ENCODE results near the gene CDK17. TPM values are rescaled to one million over a fixed set of nuclear protein-coding genes. Genes with fewer than 3 reads are reported as not detected.

Gene CDK17
- polyA plus RNA-seq, 1 of the 3 experiments (the other 2 are of a cell fraction): 11.7 TPM

DNA sequence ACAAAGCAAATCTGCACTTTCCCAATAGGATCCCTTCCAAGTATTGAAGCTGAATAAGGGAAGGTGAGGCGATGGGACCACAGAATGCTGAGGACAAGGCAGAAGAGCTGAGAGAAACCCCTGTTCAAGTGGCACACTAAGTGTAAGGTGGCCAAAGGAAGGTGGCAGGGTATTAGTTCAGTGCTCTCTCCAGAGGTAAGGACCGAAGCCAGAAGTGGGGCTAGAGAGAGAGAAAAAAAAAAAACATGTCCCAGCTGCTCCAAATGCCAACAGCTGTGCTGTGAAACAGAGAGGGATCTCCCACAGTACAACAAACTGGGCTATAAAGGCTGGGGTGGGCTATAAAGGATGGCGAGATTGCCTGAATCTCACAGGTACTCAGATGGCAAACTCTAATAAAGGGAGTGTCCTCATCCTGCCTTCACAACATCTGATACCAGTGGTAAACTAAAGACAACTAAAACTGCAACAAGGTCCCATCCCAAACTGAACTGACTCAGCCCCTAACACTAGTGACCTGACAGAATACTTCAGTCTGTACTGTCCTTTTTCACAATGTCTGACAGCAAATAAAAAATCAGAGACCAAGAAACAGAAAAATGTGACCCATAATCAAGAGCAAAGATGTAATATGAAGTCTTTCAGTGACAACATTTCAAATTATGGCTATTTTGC is 47.9 kb downstream of the CDK17 start:
- Histone ChIP-seq H3K4me2 (no peak overlapping the region), H2AFZ (ENCODE audit: low read depth) (no peak overlapping the region), H3K27ac (ENCODE audit: low read depth in 2 of 2, low read length in 1 of 2) (no peak overlapping the region), H3K9ac (no peak overlapping the region), H3K9me3 (no peaks in the 10 kb centered on the region; the same call in 1 of the 2 replicates), H3K27me3 (ENCODE audit: insufficient read depth) (no peaks in the 10 kb centered on the region), H3F3A (replicated peaks; ENCODE audit: insufficient read depth) (peaks cover 11% of the 10 kb centered on the region), H3K4me3 (ENCODE audit: low read depth in 2 of 2, low read length in 1 of 2) (no peak overlapping the region), H3K79me2 (ENCODE audit: insufficient read depth) (peaks cover 99% of the 10 kb centered on the region), H3K36me3 (replicated peaks in 1 of 2; ENCODE audit: control insufficient read depth in 1 of 2, insufficient read depth in 2 of 2, low read length in 1 of 2) (no peaks in the 10 kb centered on the region), H3K9me2 (no peaks in the 10 kb centered on the region), H4K20me1 (ENCODE audit: insufficient read depth) (peaks cover 97% of the 10 kb centered on the region), H3K4me1 (ENCODE audit: control insufficient read depth in 1 of 2, insufficient read depth in 2 of 2, low read depth in 1 of 2, low read length in 1 of 2) (peaks cover 6 to 19% of the 10 kb centered on the region in 2 experiments; a peak in 2 of 4 replicates)
- DNase-seq: no peak
- TF ChIP-seq, protein P1, sequence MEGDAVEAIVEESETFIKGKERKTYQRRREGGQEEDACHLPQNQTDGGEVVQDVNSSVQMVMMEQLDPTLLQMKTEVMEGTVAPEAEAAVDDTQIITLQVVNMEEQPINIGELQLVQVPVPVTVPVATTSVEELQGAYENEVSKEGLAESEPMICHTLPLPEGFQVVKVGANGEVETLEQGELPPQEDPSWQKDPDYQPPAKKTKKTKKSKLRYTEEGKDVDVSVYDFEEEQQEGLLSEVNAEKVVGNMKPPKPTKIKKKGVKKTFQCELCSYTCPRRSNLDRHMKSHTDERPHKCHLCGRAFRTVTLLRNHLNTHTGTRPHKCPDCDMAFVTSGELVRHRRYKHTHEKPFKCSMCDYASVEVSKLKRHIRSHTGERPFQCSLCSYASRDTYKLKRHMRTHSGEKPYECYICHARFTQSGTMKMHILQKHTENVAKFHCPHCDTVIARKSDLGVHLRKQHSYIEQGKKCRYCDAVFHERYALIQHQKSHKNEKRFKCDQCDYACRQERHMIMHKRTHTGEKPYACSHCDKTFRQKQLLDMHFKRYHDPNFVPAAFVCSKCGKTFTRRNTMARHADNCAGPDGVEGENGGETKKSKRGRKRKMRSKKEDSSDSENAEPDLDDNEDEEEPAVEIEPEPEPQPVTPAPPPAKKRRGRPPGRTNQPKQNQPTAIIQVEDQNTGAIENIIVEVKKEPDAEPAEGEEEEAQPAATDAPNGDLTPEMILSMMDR (IDR thresholded peaks at IDR 0.05): no peak
- TF ChIP-seq, protein P2, sequence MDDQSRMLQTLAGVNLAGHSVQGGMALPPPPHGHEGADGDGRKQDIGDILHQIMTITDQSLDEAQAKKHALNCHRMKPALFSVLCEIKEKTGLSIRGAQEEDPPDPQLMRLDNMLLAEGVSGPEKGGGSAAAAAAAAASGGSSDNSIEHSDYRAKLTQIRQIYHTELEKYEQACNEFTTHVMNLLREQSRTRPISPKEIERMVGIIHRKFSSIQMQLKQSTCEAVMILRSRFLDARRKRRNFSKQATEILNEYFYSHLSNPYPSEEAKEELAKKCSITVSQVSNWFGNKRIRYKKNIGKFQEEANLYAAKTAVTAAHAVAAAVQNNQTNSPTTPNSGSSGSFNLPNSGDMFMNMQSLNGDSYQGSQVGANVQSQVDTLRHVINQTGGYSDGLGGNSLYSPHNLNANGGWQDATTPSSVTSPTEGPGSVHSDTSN (IDR thresholded peaks at IDR 0.05): no peak
- TF ChIP-seq, protein P3, sequence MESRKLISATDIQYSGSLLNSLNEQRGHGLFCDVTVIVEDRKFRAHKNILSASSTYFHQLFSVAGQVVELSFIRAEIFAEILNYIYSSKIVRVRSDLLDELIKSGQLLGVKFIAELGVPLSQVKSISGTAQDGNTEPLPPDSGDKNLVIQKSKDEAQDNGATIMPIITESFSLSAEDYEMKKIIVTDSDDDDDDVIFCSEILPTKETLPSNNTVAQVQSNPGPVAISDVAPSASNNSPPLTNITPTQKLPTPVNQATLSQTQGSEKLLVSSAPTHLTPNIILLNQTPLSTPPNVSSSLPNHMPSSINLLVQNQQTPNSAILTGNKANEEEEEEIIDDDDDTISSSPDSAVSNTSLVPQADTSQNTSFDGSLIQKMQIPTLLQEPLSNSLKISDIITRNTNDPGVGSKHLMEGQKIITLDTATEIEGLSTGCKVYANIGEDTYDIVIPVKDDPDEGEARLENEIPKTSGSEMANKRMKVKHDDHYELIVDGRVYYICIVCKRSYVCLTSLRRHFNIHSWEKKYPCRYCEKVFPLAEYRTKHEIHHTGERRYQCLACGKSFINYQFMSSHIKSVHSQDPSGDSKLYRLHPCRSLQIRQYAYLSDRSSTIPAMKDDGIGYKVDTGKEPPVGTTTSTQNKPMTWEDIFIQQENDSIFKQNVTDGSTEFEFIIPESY (IDR thresholded peaks at IDR 0.05; ENCODE audit: borderline replicate concordance, low read depth): no peak
- TF ChIP-seq JUND (IDR thresholded peaks at IDR 0.05) (no peak), ELF1 (IDR thresholded peaks at IDR 0.05) (no peak), NFIC (IDR thresholded peaks at IDR 0.05; ENCODE audit: borderline replicate concordance) (no peak), SIN3A (IDR thresholded peaks at IDR 0.05; ENCODE audit: borderline replicate concordance, low read depth, low read length) (no peak), MEF2A (IDR thresholded peaks at IDR 0.05; ENCODE audit: borderline replicate concordance, low read depth) (no peak)
- TF ChIP-seq, protein P4, sequence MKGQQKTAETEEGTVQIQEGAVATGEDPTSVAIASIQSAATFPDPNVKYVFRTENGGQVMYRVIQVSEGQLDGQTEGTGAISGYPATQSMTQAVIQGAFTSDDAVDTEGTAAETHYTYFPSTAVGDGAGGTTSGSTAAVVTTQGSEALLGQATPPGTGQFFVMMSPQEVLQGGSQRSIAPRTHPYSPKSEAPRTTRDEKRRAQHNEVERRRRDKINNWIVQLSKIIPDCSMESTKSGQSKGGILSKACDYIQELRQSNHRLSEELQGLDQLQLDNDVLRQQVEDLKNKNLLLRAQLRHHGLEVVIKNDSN (IDR thresholded peaks at IDR 0.05; ENCODE audit: borderline replicate concordance, low read depth): no peak
- TF ChIP-seq, protein P5, sequence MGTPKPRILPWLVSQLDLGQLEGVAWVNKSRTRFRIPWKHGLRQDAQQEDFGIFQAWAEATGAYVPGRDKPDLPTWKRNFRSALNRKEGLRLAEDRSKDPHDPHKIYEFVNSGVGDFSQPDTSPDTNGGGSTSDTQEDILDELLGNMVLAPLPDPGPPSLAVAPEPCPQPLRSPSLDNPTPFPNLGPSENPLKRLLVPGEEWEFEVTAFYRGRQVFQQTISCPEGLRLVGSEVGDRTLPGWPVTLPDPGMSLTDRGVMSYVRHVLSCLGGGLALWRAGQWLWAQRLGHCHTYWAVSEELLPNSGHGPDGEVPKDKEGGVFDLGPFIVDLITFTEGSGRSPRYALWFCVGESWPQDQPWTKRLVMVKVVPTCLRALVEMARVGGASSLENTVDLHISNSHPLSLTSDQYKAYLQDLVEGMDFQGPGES (IDR thresholded peaks at IDR 0.05; ENCODE audit: low read depth, low read length): no peak
- ChIA-PET POLR2A (no interaction called here), CTCF (no interaction called here)
- WGBS (ENCODE audit: low lambda C conversion rate): 88% methylated on average over 3 of the region's 3 CpGs
